Measurements from ENCODE around the gene ZNF117. TPM values are rescaled to one million over a fixed set of nuclear protein-coding genes. Genes with fewer than 3 reads are reported as not detected.

The ZNF117 gene
- total RNA-seq, 1 experiment from 2014 or later = 2.5 TPM

DNA sequence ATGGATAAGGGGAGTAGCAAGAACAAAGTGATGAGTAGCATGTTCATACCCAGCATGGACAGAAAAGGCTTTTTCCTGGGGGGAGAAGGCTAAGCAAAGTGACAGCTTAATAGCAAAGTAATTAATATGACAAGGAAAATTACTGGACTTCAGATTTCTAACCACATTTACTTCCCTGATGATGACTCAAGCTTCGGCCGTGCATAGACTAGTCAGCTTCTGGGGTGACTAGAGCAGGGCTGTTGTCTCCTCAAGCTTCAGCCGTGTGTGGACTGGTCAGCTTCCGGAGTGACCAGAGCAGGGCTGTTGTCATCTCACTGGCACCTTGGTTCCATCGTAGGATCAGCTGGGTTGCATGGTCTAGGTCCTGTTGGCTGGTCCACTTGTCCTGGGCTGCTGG is 2.1 kb upstream of the ZNF117 start:
- Mint-ChIP-seq H3K9me3 (ENCODE audit: low read depth, unreplicated experiment) (peaks cover 23% of the 10 kb centered on the region), H3K4me3 (ENCODE audit: low read depth, unreplicated experiment) (no peak overlapping the region), H3K4me1 (ENCODE audit: low read depth, unreplicated experiment) (no peaks in the 10 kb centered on the region), H3K27ac (ENCODE audit: unreplicated experiment) (no peak overlapping the region), H3K27me3 (ENCODE audit: unreplicated experiment) (no peaks in the 10 kb centered on the region), H3K36me3 (ENCODE audit: insufficient read depth, unreplicated experiment) (peaks cover under 1% of the 10 kb centered on the region)
- CTCF ChIA-PET = no interaction called here
- no peak for DNase-seq
- no TSS peak for BruUV-seq (replicated peaks)
- TF ChIP-seq, protein P1, sequence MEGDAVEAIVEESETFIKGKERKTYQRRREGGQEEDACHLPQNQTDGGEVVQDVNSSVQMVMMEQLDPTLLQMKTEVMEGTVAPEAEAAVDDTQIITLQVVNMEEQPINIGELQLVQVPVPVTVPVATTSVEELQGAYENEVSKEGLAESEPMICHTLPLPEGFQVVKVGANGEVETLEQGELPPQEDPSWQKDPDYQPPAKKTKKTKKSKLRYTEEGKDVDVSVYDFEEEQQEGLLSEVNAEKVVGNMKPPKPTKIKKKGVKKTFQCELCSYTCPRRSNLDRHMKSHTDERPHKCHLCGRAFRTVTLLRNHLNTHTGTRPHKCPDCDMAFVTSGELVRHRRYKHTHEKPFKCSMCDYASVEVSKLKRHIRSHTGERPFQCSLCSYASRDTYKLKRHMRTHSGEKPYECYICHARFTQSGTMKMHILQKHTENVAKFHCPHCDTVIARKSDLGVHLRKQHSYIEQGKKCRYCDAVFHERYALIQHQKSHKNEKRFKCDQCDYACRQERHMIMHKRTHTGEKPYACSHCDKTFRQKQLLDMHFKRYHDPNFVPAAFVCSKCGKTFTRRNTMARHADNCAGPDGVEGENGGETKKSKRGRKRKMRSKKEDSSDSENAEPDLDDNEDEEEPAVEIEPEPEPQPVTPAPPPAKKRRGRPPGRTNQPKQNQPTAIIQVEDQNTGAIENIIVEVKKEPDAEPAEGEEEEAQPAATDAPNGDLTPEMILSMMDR (IDR thresholded peaks at IDR 0.05; ENCODE audit: unreplicated experiment) = no peak
- intact Hi-C loops (cut with micrococcal nuclease; ENCODE audit: unreplicated experiment) = no loop called here

DNA sequence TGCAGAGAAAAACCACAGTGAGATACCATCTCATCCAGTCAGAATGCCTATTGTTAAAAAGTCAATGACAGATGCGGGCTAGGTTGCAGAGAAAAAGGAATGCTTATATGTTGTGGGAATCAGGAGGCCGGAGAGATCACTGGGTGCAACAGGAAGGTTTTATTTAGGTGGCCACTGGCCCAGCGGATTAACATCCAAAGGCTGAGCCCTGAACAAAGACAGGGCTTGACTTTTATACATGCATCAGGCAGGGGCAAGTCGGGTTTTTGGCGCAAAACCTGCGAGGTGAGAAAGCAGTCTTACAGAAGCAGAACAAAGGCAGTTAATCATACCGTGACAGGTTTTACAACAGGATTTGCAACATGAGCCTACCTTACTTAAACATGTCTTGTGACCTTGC is 620 bp downstream of the ZNF117 start:
- BruUV-seq (replicated peaks) = no TSS peak
- no peaks in the 10 kb centered on the region for H3K27me3 Mint-ChIP-seq (ENCODE audit: unreplicated experiment)
- DNase-seq = no peak
- CTCF ChIA-PET = no interaction called here
- H3K36me3 Mint-ChIP-seq (ENCODE audit: insufficient read depth, unreplicated experiment) = no peaks in the 10 kb centered on the region
- intact Hi-C loops (cut with micrococcal nuclease; ENCODE audit: unreplicated experiment) = no loop called here
- TF ChIP-seq, protein P1 (IDR thresholded peaks at IDR 0.05; ENCODE audit: unreplicated experiment) = no peak
- H3K4me3 Mint-ChIP-seq (ENCODE audit: low read depth, unreplicated experiment) = no peak overlapping the region
- H3K27ac Mint-ChIP-seq (ENCODE audit: unreplicated experiment) = no peak overlapping the region
- peaks cover 21% of the 10 kb centered on the region for H3K9me3 Mint-ChIP-seq (ENCODE audit: low read depth, unreplicated experiment)
- no peaks in the 10 kb centered on the region for H3K4me1 Mint-ChIP-seq (ENCODE audit: low read depth, unreplicated experiment)

DNA sequence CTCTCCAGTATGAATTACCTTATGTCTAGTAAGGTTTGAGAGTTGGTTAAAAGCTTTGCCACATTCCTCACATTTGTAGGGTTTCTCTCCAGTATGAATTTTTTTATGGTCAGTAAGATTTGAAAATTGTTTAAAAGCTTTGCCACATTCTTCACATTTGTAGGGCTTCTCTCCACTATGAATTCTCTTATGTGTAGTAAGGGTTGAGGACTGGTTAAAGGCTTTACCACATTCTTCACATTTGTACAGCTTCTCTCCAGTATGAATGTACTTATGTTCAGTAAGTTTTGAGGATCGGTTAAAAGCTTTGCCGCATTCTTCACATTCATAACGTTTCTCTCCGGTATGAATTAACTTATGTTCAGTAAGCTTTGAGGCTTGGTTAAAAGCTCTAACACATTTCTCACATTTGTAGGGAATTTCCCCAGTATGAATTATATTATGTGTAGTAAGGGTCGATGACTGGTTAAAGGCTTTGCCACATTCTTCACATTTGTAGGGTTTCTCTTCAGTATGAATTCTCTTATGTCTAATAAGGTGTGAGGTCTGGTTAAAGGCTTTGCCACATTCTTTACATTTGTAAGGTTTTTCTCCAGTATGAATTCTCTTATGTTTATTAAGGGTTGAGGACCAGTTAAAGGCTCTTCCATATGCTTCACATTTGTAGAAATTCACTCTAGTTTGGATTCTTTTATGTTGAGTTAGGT is 12.2 kb downstream of the ZNF117 start:
- intact Hi-C loops (cut with micrococcal nuclease; ENCODE audit: unreplicated experiment) = no loop called here
- DNase-seq = no peak
- H3K27ac Mint-ChIP-seq (ENCODE audit: unreplicated experiment) = no peak overlapping the region
- H3K27me3 Mint-ChIP-seq (ENCODE audit: unreplicated experiment) = no peaks in the 10 kb centered on the region
- no TSS peak for BruUV-seq (replicated peaks)
- H3K4me1 Mint-ChIP-seq (ENCODE audit: low read depth, unreplicated experiment) = no peaks in the 10 kb centered on the region
- TF ChIP-seq, protein P1 (IDR thresholded peaks at IDR 0.05; ENCODE audit: unreplicated experiment) = no peak
- CTCF ChIA-PET = no interaction called here
- no peaks in the 10 kb centered on the region for H3K36me3 Mint-ChIP-seq (ENCODE audit: insufficient read depth, unreplicated experiment)
- no peak overlapping the region for H3K4me3 Mint-ChIP-seq (ENCODE audit: low read depth, unreplicated experiment)
- H3K9me3 Mint-ChIP-seq (ENCODE audit: low read depth, unreplicated experiment) = peaks cover 6% of the 10 kb centered on the region

DNA sequence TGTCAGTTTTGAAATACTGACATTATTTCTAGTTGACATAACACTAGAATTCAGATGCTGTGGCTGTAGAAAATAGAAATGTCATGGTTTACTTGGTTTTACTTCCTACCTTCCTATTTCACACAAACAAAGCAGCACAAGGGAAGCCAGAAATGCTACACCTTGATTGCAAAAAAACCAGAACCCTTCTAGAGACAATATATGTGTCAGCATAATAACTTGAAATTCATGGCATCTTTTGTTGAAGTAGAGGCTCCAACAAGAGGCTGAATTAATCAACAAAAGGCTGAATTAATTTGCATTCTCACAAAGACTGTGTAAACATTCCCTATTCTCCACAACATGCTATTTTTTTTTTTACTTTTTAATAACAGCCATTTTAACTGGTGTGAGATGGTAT is 25.2 kb downstream of the ZNF117 start:
- CTCF ChIA-PET = no interaction called here
- TF ChIP-seq, protein P1 (IDR thresholded peaks at IDR 0.05; ENCODE audit: unreplicated experiment) = no peak
- Mint-ChIP-seq H3K36me3 (ENCODE audit: insufficient read depth, unreplicated experiment) (no peaks in the 10 kb centered on the region), H3K9me3 (ENCODE audit: low read depth, unreplicated experiment) (peaks cover 2% of the 10 kb centered on the region), H3K27ac (ENCODE audit: unreplicated experiment) (no peak overlapping the region), H3K4me1 (ENCODE audit: low read depth, unreplicated experiment) (no peaks in the 10 kb centered on the region), H3K27me3 (ENCODE audit: unreplicated experiment) (no peaks in the 10 kb centered on the region), H3K4me3 (ENCODE audit: low read depth, unreplicated experiment) (no peak overlapping the region)
- DNase-seq = no peak
- no TSS peak for BruUV-seq (replicated peaks)
- intact Hi-C loops (cut with micrococcal nuclease; ENCODE audit: unreplicated experiment) = no loop called here

All from Calu3 (cell line).